PC-3 (cell line): Measurements from ENCODE around the gene ARHGAP24. TPM values are rescaled to one million over a fixed set of nuclear protein-coding genes. Genes with fewer than 3 reads are reported as not detected.

Source experiments
- ATAC-seq: fragments of 200-7000 bp; cut with Tn5 transposase; 2 replicates; pipeline ENCODE4 v1.9.1; 2020; ENCODE audit warnings: mild to moderate bottlenecking, moderate library complexity
- BruUV-seq: library from RNA; stranded (reverse); fragments of 400-500 nt; replicated peaks from 2 replicates; lab custom pipeline; 2021; lab: Mats Ljungman, UMichigan
- CTCF ChIA-PET: fragments of 300-600 bp; sonication (Branson Sonifier 250); formaldehyde crosslinking; loops from one replicate; lab custom pipeline; 2022; ENCODE audit warnings: antibody characterized with exemption; lab: Charles Lee
- POLR2A ChIA-PET: fragments of 300-600 bp; sonication (Branson Sonifier 250); formaldehyde crosslinking; loops from one replicate; lab custom pipeline; 2022; ENCODE audit warnings: antibody characterized with exemption; ENCODE audit not compliant: unreplicated experiment; lab: Charles Lee
- DNase-seq: peaks from one replicate; pipeline ENCODE4 v3.0.0-alpha.2; 2015
- H2AFZ ChIP-seq: fragments of 300-600 bp; sonication (generic); 2 replicates; pipeline ENCODE4 v1.6.0; 2016; ENCODE audit warnings: antibody characterized with exemption, low read length
- H3F3A ChIP-seq: fragments of 300-600 bp; sonication (generic); one replicate; pipeline ENCODE4 v1.6.0; 2017; ENCODE audit warnings: antibody characterized with exemption, low read length, control low read depth, mild to moderate bottlenecking; ENCODE audit not compliant: unreplicated experiment
- H3K27ac ChIP-seq: fragments of 300-600 bp; sonication (generic); 2 replicates; pipeline ENCODE4 v1.5.1; 2016; ENCODE audit warnings: mild to moderate bottlenecking, low read length
- H3K27me3 ChIP-seq: fragments of 300-600 bp; sonication (generic); 2 replicates; pipeline ENCODE4 v1.6.1; 2016; ENCODE audit warnings: low read length, mixed read lengths
- H3K36me3 ChIP-seq: fragments of 300-600 bp; sonication (generic); 2 replicates; pipeline ENCODE4 v1.6.1; 2016; ENCODE audit warnings: low read depth, mixed run types, low read length, mixed read lengths
- H3K4me1 ChIP-seq: fragments of 300-600 bp; sonication (generic); 2 replicates; pipeline ENCODE4 v1.5.1; 2016; ENCODE audit warnings: low read length; ENCODE audit not compliant: insufficient read depth
- H3K4me2 ChIP-seq: fragments of 300-600 bp; sonication (generic); 2 replicates; pipeline ENCODE4 v1.6.0; 2016; ENCODE audit warnings: low read length
- H3K4me3 ChIP-seq: fragments of 300-600 bp; sonication (generic); 2 replicates; pipeline ENCODE4 v1.5.1; 2016; ENCODE audit warnings: mild to moderate bottlenecking, low read length, mixed read lengths
- H3K79me2 ChIP-seq: fragments of 300-600 bp; sonication (generic); 2 replicates; pipeline ENCODE4 v1.6.1; 2017; ENCODE audit warnings: low read length, mixed read lengths
- H3K9ac ChIP-seq: fragments of 300-600 bp; sonication (generic); 2 replicates; pipeline ENCODE4 v1.6.0; 2016; ENCODE audit warnings: mild to moderate bottlenecking, low read length
- H3K9me2 ChIP-seq: fragments of 300-600 bp; sonication (generic); replicated peaks from 2 replicates; pipeline ENCODE4 v1.6.1; 2016; ENCODE audit warnings: mixed run types, low read length, mixed read lengths
- H3K9me3 ChIP-seq: fragments of 300-600 bp; sonication (generic); 2 replicates; pipeline ENCODE4 v1.6.1; 2016; ENCODE audit warnings: low read length, mixed read lengths
- H4K20me1 ChIP-seq: fragments of 300-600 bp; sonication (generic); 2 replicates; pipeline ENCODE4 v1.6.1; 2016; ENCODE audit warnings: low read length, mixed read lengths
- CTCF ChIP-seq: fragments of 300-600 bp; sonication (generic); conservative IDR thresholded peaks from 2 replicates; pipeline ENCODE4 v1.5.1; 2017; ENCODE audit warnings: antibody characterized with exemption, low read depth, mild to moderate bottlenecking, low read length
- EZH2 ChIP-seq: fragments of 300-600 bp; sonication (generic); IDR thresholded peaks from one replicate; pipeline ENCODE4 v1.6.1; 2017; ENCODE audit warnings: antibody characterized with exemption, mild to moderate bottlenecking, low read length; ENCODE audit not compliant: unreplicated experiment
- EZH2phosphoT487 ChIP-seq: fragments of 300-600 bp; sonication (generic); IDR thresholded peaks from 2 replicates; pipeline ENCODE4 v1.6.1; 2018; ENCODE audit warnings: mild to moderate bottlenecking, antibody characterized with exemption, low read length, borderline replicate concordance
- intact Hi-C: fragments of 100-400 bp; cut with micrococcal nuclease; formaldehyde crosslinking; loops from 2 replicates; pipeline ENCODE4 v1.9.0; 2023
- total RNA-seq: library from RNA; depleted of rRNA; stranded (reverse); fragments of >200 nt; gene quantifications from 2 replicates; pipeline ENCODE4 v1.2.3, GENCODE V29; 2014

The ARHGAP24 gene
- total RNA-seq, 1 experiment from 2014 or later, result 7.4 TPM

GRCh38 chr4:85740431-85740861 is 265.5 kb downstream of the ARHGAP24 start:
- TF ChIP-seq EZH2phosphoT487, result no peak
- TF ChIP-seq CTCF, result no peak
- no peak for TF ChIP-seq EZH2
- Histone ChIP-seq H3K27ac (no peak overlapping the region), H3K9me3 (no peaks in the 10 kb centered on the region), H3K4me1 (peaks cover 25% of the 10 kb centered on the region), H3K36me3 (no peaks in the 10 kb centered on the region), H3K27me3 (no peaks in the 10 kb centered on the region), H2AFZ (no peak overlapping the region), H3F3A (no peaks in the 10 kb centered on the region), H3K9ac (no peak overlapping the region), H3K4me3 (no peak overlapping the region), H3K79me2 (no peaks in the 10 kb centered on the region), H3K9me2 (no peaks in the 10 kb centered on the region), H3K4me2 (no peak overlapping the region), H4K20me1 (no peaks in the 10 kb centered on the region)
- ChIA-PET CTCF (no interaction called here), POLR2A (no interaction called here)
- BruUV-seq, result no TSS peak
- DNase-seq (peak; percentile 33), ATAC-seq (peak; percentile 58)
- intact Hi-C loops, result loop anchor here (10.0 kb wide), 2 partner anchors 86 to 656 kb away; no protein-coding TSS in a partner anchor

- peaks cover 25% of the 10 kb centered on the region for H3K4me1 ChIP-seq
- intact Hi-C loops, result loop anchor here (10.0 kb wide), 2 partner anchors 87 to 657 kb away; no protein-coding TSS in a partner anchor
These were observed 266.4 kb downstream of the ARHGAP24 start for GRCh38 chr4:85741381-85741780.

More at GRCh38 chr4:85741381-85741780, 266.4 kb downstream of the ARHGAP24 start:
- CTCF ChIA-PET, result no interaction called here
- H3K27ac ChIP-seq, result no peak overlapping the region
- no peak overlapping the region for H3K4me2 ChIP-seq
- no peak for DNase-seq
- no peaks in the 10 kb centered on the region for H3K79me2 ChIP-seq
- no peaks in the 10 kb centered on the region for H3K27me3 ChIP-seq
- no peak for ATAC-seq
- H3K9me2 ChIP-seq, result no peaks in the 10 kb centered on the region
- TF ChIP-seq EZH2phosphoT487 (no peak), EZH2 (no peak), CTCF (no peak)
- no peak overlapping the region for H3K9ac ChIP-seq
- H3F3A ChIP-seq, result no peaks in the 10 kb centered on the region
- POLR2A ChIA-PET, result no interaction called here
- H4K20me1 ChIP-seq, result no peaks in the 10 kb centered on the region
- no peaks in the 10 kb centered on the region for H3K9me3 ChIP-seq
- H3K4me3 ChIP-seq, result no peak overlapping the region
- H2AFZ ChIP-seq, result no peak overlapping the region
- BruUV-seq, result no TSS peak
- H3K36me3 ChIP-seq, result no peaks in the 10 kb centered on the region
